Astrocyte of the cerebellum (primary cell): Measurements from ENCODE around the gene CASP4.

ENCODE experiments used
- DNase-seq: peaks from one replicate; pipeline ENCODE4 v3.0.0-alpha.2; 2011; ENCODE audit warnings: low read depth
- H3K4me3 ChIP-seq: 2 replicates; pipeline ENCODE4 v1.5.1; 2011; ENCODE audit warnings: mild to moderate bottlenecking, low read depth, low read length, moderate library complexity
- CTCF ChIP-seq: IDR thresholded peaks from 2 replicates; pipeline ENCODE4 v1.5.1; 2012; ENCODE audit warnings: low read length, low read depth, moderate library complexity, mild to moderate bottlenecking; ENCODE audit errors: missing control alignments
- in situ Hi-C: cut with HindIII; loops from 2 replicates; pipeline ENCODE4 v1.10.0; 2017; ENCODE audit warnings: low sequenced_read_pairs

The CASP4 gene

DNA sequence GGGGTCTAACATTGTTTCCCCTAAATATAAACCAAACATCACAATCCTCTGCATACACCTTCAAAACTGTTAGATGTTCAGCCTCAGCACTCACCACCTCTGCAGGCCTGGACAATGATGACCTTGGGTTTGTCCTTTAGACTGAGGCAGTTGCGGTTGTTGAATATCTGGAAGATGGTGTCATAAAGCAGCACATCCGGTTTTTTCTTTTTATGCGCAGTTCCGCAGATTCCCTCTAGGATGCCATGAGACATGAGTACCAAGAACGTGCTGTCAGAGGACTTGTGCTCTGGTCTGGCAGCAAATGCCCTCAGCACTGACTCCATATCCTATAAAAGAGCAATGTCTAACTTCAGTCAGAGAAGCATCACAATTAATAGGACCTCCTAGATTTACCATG is 31.8 kb upstream of the CASP4 start:
- in situ Hi-C loops, result no loop called here
- H3K4me3 ChIP-seq, result no peak overlapping the region
- DNase-seq, result no peak
- no peak for TF ChIP-seq CTCF

DNA sequence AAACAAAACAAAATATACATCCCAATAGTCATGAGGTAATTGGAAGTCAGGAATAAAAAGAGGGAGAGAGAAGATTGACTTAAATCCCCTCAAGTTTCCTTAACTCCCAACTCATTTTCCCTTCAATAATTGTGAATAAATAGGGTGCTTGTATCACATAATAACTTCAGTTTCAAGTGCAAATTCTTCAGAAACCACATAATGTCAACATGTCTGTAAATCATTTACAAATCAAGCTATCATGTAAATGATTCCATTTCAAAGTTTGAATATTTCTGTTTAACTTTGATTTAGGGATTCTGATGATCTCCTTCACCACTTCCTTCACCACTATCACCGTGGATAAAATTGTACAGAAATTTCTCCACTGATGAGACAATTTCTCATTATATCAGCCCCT is 31.3 kb upstream of the CASP4 start:
- in situ Hi-C loops, result no loop called here
- TF ChIP-seq CTCF, result no peak
- no peak for DNase-seq
- no peak overlapping the region for H3K4me3 ChIP-seq

DNA sequence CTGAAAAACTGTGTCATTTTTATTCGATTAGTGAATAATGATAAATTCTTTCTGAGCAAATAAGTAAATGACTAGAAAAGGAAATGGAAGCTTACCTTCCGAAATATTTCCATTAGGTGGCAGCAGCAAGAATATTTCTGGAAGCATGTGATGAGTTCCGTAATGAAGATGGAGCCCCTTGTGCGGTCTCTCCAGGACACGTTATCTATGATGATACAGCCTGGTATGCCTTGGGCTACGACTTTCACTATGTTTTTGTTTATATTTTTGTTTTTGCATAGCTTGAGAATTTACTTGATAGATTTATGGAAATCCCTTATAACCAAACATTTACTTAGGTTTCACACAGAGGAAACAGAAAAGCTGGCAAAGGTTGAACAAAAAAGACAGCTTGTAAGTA is 28.9 kb upstream of the CASP4 start:
- TF ChIP-seq CTCF, result no peak
- DNase-seq, result no peak
- in situ Hi-C loops, result no loop called here
- no peak overlapping the region for H3K4me3 ChIP-seq

DNA sequence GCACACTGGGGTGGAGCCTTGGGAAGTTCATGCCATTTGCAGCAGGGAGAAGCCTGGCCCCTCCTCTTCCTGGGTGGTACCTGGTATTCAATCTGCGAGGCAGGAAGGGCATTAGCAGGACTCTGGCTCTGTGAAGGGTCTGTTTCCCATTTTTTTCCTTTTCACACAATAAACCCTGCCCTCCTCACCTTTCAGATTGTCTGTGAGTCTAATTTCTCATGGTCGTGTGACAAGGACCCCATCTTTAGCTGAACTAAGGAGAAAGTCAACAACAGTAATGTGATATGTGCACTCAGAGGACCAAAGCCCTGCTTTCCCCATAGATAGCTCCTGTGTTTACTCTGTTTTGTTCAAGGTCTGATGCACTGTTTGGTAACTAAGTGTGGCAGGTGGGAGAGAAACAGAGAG is 26.6 kb upstream of the CASP4 start:
- in situ Hi-C loops, result no loop called here
- H3K4me3 ChIP-seq, result no peak overlapping the region
- no peak for TF ChIP-seq CTCF
- DNase-seq, result no peak

GRCh38 chr11:104992781-104993180 is 24.4 kb upstream of the CASP4 start:
- TF ChIP-seq CTCF, result no peak
- no peak for DNase-seq
- in situ Hi-C loops, result no loop called here
- no peak overlapping the region for H3K4me3 ChIP-seq

DNA sequence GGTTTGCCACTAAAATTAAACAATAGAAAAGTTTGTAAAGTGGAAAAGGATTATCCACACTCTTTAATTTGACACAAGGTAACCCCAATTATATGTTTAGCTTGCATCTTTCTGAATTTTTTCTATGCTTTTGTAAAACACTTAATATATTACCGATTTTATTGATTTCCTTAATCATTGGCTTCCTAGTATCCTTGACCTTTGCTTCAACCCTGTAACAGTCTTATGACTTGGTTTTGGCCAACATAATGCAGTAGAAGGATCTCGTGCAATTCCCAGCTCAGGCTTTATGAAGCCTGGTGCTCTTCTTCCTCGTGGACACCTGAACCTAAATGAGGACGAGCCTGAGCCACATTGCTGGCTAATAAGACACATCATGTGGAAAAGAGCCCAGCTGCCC is 23.6 kb upstream of the CASP4 start:
- no peak for TF ChIP-seq CTCF
- no peak for DNase-seq
- H3K4me3 ChIP-seq, result no peak overlapping the region
- in situ Hi-C loops, result no loop called here

GRCh38 chr11:104984808-104985207 is 16.4 kb upstream of the CASP4 start:
- H3K4me3 ChIP-seq, result no peak overlapping the region
- in situ Hi-C loops, result no loop called here
- TF ChIP-seq CTCF, result no peak
- no peak for DNase-seq
